Stomach (tissue), 9 donors: ENCODE results near the gene RPL22. TPM values are rescaled to one million over a fixed set of nuclear protein-coding genes. Genes with fewer than 3 reads are reported as not detected.

Experiments
- DNase-seq, 2 donors: peaks; one replicate each; pipeline versions ENCODE4 v3.0.0 to v3.0.0-alpha.2; 2013 to 2019
- H3K27ac ChIP-seq, 5 donors: fragments of 200-600 bp in 4 of 5; sonication (generic) in 4 of 5; one replicate each; pipeline ENCODE4 v1.5.1; 2013 to 2019; ENCODE audit warnings: mild to moderate bottlenecking in 1 of 5, moderate library complexity in 1 of 5
- H3K27me3 ChIP-seq, 3 donors: fragments of 200-600 bp; sonication (generic); one replicate each; pipeline ENCODE4 v1.5.1; 2017 to 2019; ENCODE audit warnings: mixed run types in 1 of 3
- H3K36me3 ChIP-seq, 4 donors: fragments of 200-600 bp; sonication (generic); 1 replicate in 3 of 4; 2 replicates in 1 of 4; pipeline ENCODE4 v1.5.1; 2016 to 2019
- H3K4me1 ChIP-seq, 4 donors: fragments of 200-600 bp; sonication (generic); one replicate each; pipeline ENCODE4 v1.5.1; 2016 to 2019
- H3K4me3 ChIP-seq, 4 donors: fragments of 200-600 bp; sonication (generic) in 3 of 4; one replicate each; pipeline ENCODE4 v1.5.1; 2016 to 2019; ENCODE audit warnings: mild to moderate bottlenecking in 1 of 4
- H3K9me3 ChIP-seq, 4 donors: fragments of 200-600 bp; sonication (generic); one replicate each; pipeline ENCODE4 v1.5.1; 2016 to 2019
- EP300 ChIP-seq: sonication (generic); formaldehyde crosslinking; IDR thresholded peaks from one replicate; pipeline ENCODE4 v1.6.1; 2017; ENCODE audit warnings: antibody characterized with exemption
- POLR2A ChIP-seq, 4 donors: fragments of 450-650 bp; IDR thresholded peaks; one replicate each; pipeline ENCODE4 v1.6.1; 2016; ENCODE audit warnings: antibody characterized with exemption in 4 of 4, control low read depth in 2 of 4, mild to moderate bottlenecking in 1 of 4, moderate library complexity in 1 of 4
- POLR2AphosphoS5 ChIP-seq, 3 donors: sonication (generic); formaldehyde crosslinking; IDR thresholded peaks; one replicate each; pipeline ENCODE4 v1.6.1; 2016; ENCODE audit warnings: antibody characterized with exemption in 3 of 3
- WGBS, 5 donors: extraction: QIAGEN DNeasy Blood & Tissue Kit in 3 of 5; methylation state at CpG; one replicate each; pipeline versions ENCODE4 v1.1.5 to v1.1.7; 2013 to 2018; 5-methylcytosine and 5-hydroxymethylcytosine counted together
- intact Hi-C: fragments of 100-400 bp; cut with DNase I; formaldehyde crosslinking; loops from one replicate; pipeline ENCODE4 v1.15.1; 2023; ENCODE audit warnings: low total_unique reads
- polyA plus RNA-seq, 3 donors: library from polyadenylated mRNA; stranded (reverse); fragments of 200-250 nt; gene quantifications; one replicate each; pipeline ENCODE4 v1.2.3, GENCODE V29; 2013
- total RNA-seq, 5 donors: library from RNA; depleted of rRNA; stranded (reverse); fragments of >200 nt; gene quantifications; one replicate each; pipeline versions ENCODE4 v1.1.0 to v1.2.3, GENCODE V29; 2014 to 2016
- TF ChIP-seq, protein P1 (sequence below), 7 experiments: fragments of 450-650 bp in 4 of 7; fragments of 200-600 bp in 3 of 7; sonication (generic) in 3 of 7; IDR thresholded peaks; one replicate each; pipeline ENCODE4 v1.5.1; 2016 to 2019; ENCODE audit warnings: antibody characterized with exemption in 7 of 7, control low read depth in 2 of 7, mild to moderate bottlenecking in 1 of 7
- donor health status: healthy with polysubstance abuse.
- donor health status: Bipolar disorder and iron deficiency.
- donor health status: healthy.

Gene RPL22
- total and polyA plus RNA-seq, 8 donors, result 103 to 718 (median 239) TPM

- no peak overlapping the region for H3K4me3 ChIP-seq
- 86 to 97% (median 92%) methylated on average over 1 of the region's 1 CpG for WGBS, 5 donors
- H3K27me3 ChIP-seq, result peaks cover 0 to 47% (median 37%) of the 10 kb centered on the region in 3 donors
- no peak overlapping the region for H3K27ac ChIP-seq
- no peak for DNase-seq
- H3K4me1 ChIP-seq, result peaks cover 8 to 12% (median 10%) of the 10 kb centered on the region in 4 donors
- H3K9me3 ChIP-seq, result no peaks in the 10 kb centered on the region
- no peaks in the 10 kb centered on the region for H3K36me3 ChIP-seq
- intact Hi-C loops, result no loop called here
- TF ChIP-seq, protein P1, sequence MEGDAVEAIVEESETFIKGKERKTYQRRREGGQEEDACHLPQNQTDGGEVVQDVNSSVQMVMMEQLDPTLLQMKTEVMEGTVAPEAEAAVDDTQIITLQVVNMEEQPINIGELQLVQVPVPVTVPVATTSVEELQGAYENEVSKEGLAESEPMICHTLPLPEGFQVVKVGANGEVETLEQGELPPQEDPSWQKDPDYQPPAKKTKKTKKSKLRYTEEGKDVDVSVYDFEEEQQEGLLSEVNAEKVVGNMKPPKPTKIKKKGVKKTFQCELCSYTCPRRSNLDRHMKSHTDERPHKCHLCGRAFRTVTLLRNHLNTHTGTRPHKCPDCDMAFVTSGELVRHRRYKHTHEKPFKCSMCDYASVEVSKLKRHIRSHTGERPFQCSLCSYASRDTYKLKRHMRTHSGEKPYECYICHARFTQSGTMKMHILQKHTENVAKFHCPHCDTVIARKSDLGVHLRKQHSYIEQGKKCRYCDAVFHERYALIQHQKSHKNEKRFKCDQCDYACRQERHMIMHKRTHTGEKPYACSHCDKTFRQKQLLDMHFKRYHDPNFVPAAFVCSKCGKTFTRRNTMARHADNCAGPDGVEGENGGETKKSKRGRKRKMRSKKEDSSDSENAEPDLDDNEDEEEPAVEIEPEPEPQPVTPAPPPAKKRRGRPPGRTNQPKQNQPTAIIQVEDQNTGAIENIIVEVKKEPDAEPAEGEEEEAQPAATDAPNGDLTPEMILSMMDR (IDR thresholded peaks at IDR 0.05), result no peak
Measured at GRCh38 chr1:6149597-6149996, 49.8 kb downstream of the RPL22 start.

- H3K4me3 ChIP-seq, result peak overlapping the region in 3 of 4 donors; percentile 18 to 33 (median 22)
- H3K27ac ChIP-seq, result no peak overlapping the region
- 2 to 11% (median 6%) methylated on average over 21 to 53 of the region's 53 CpGs for WGBS, 5 donors
- DNase-seq, result peak; percentile 57 to 72
- no peaks in the 10 kb centered on the region for H3K9me3 ChIP-seq
- H3K27me3 ChIP-seq, result peaks cover 0 to 53% (median 37%) of the 10 kb centered on the region in 3 donors
- intact Hi-C loops, result no loop called here
- TF ChIP-seq, protein P1 (IDR thresholded peaks at IDR 0.05), result no peak
- TF ChIP-seq EP300, result no peak
- TF ChIP-seq POLR2AphosphoS5 (IDR thresholded peaks at IDR 0.05), result no peak
- no peak for TF ChIP-seq POLR2A (IDR thresholded peaks at IDR 0.05)
- peaks cover 8 to 12% (median 10%) of the 10 kb centered on the region in 4 donors for H3K4me1 ChIP-seq
- no peaks in the 10 kb centered on the region for H3K36me3 ChIP-seq
Measured at GRCh38 chr1:6148497-6149241, 50.7 kb downstream of the RPL22 start.

DNA sequence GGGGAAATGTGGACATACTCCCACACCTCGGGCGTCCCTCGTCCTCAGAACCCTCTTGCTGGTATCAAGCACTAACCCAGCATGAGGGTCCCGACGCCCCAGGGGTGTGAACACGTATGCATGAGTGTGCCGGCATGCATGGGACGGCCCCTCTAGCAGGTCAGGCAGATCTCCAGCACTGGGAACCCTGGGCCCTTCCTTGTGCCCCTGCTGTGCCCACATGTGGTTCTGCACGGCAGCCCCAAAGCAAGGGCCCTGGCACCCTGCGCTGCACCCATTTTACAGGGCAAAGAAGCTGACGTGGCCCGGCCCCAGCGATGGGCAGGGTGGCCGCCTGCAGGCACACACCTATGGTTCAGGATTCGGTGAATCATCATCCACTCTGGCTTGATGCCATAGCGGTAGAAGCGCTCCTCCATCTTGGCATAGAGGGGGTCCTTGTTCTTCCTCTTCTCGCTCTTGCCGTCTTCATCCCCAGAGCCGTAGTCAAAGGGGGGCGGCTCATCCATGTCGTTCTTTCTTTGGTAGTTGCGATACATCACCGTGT, 53.5 kb downstream of the RPL22 start:
- H3K4me3 ChIP-seq, result no peak overlapping the region
- H3K27me3 ChIP-seq, result peaks cover 0 to 55% (median 37%) of the 10 kb centered on the region in 3 donors
- H3K36me3 ChIP-seq, result no peaks in the 10 kb centered on the region
- 76 to 90% (median 87%) methylated on average over 24 of the region's 24 CpGs for WGBS, 5 donors
- TF ChIP-seq POLR2AphosphoS5 (IDR thresholded peaks at IDR 0.05) (no peak), POLR2A (IDR thresholded peaks at IDR 0.05) (no peak), EP300 (no peak)
- TF ChIP-seq, protein P1 (IDR thresholded peaks at IDR 0.05), result no peak
- no peak overlapping the region for H3K27ac ChIP-seq
- intact Hi-C loops, result no loop called here
- DNase-seq, result no peak
- H3K4me1 ChIP-seq, result peaks cover 8 to 12% (median 10%) of the 10 kb centered on the region in 4 donors
- no peaks in the 10 kb centered on the region for H3K9me3 ChIP-seq

- WGBS, 5 donors, result 55 to 71% (median 61%) methylated on average over 2 of the region's 2 CpGs
- Histone ChIP-seq H3K36me3 (no peaks in the 10 kb centered on the region), H3K4me3 (no peak overlapping the region), H3K9me3 (no peaks in the 10 kb centered on the region), H3K27ac (no peak overlapping the region), H3K4me1 (peaks cover 8 to 12% (median 10%) of the 10 kb centered on the region in 4 donors), H3K27me3 (peaks cover 0 to 55% (median 37%) of the 10 kb centered on the region in 3 donors)
- DNase-seq, result no peak
- TF ChIP-seq, protein P1 (IDR thresholded peaks at IDR 0.05), result no peak
- TF ChIP-seq POLR2A (IDR thresholded peaks at IDR 0.05) (no peak), POLR2AphosphoS5 (IDR thresholded peaks at IDR 0.05) (no peak), EP300 (no peak)
- intact Hi-C loops, result no loop called here
Measured at GRCh38 chr1:6145396-6145750, 54.0 kb downstream of the RPL22 start.
